Putamen (tissue), 1 donor: Measurements from ENCODE around the gene FUT8.
"Not testable (repeated sequence)": the region's sequence is repeated elsewhere in the genome, so short reads cannot be mapped to it uniquely, and the experiment has no call there.

ENCODE experiments used
- DNase-seq: peaks from one replicate; pipeline ENCODE4 v3.0.0-alpha.2; 2016; ENCODE audit warnings: low spot score

The FUT8 gene

GRCh38 chr14:65622703-65623102 lies 210.2 kb downstream of the FUT8 start:
- no peak for DNase-seq

- no peak for DNase-seq
These were observed 211.2 kb downstream of the FUT8 start for GRCh38 chr14:65623759-65624158.

- no peak for DNase-seq
These were observed 214.8 kb downstream of the FUT8 start for GRCh38 chr14:65627315-65627714.

GRCh38 chr14:65628664-65629063 lies 216.1 kb downstream of the FUT8 start:
- no peak for DNase-seq

- DNase-seq, result no peak
These were observed 218.5 kb downstream of the FUT8 start for GRCh38 chr14:65631040-65631439.

GRCh38 chr14:65632487-65632886 lies 220.0 kb downstream of the FUT8 start:
- no peak for DNase-seq

GRCh38 chr14:65633666-65634065 lies 221.1 kb downstream of the FUT8 start:
- not testable (repeated sequence) for DNase-seq

GRCh38 chr14:65637780-65638179 lies 225.2 kb downstream of the FUT8 start:
- no peak for DNase-seq

GRCh38 chr14:65639216-65639615 lies 226.7 kb downstream of the FUT8 start:
- DNase-seq, result no peak

GRCh38 chr14:65650826-65651225 lies 238.3 kb downstream of the FUT8 start:
- DNase-seq, result no peak

- DNase-seq, result no peak
These were observed 244.0 kb downstream of the FUT8 start for GRCh38 chr14:65656554-65656953.

GRCh38 chr14:65658202-65658601 lies 245.7 kb downstream of the FUT8 start:
- no peak for DNase-seq

- no peak for DNase-seq
These were observed 249.3 kb downstream of the FUT8 start for GRCh38 chr14:65661865-65662264.

- DNase-seq, result no peak
These were observed 251.9 kb downstream of the FUT8 start for GRCh38 chr14:65664436-65664835.

GRCh38 chr14:65676361-65677014 lies 264.0 kb downstream of the FUT8 start:
- no peak for DNase-seq

GRCh38 chr14:65685572-65685971 lies 273.0 kb downstream of the FUT8 start:
- no peak for DNase-seq

GRCh38 chr14:65686761-65687160 lies 274.2 kb downstream of the FUT8 start:
- DNase-seq, result no peak

GRCh38 chr14:65689070-65689469 lies 276.5 kb downstream of the FUT8 start:
- no peak for DNase-seq

GRCh38 chr14:65692566-65692965 lies 280.0 kb downstream of the FUT8 start:
- not testable (repeated sequence) for DNase-seq

- DNase-seq, result no peak
These were observed 284.3 kb downstream of the FUT8 start for GRCh38 chr14:65696801-65697200.

- no peak for DNase-seq
These were observed 291.0 kb downstream of the FUT8 start for GRCh38 chr14:65703521-65703920.

- DNase-seq, result no peak
These were observed 291.5 kb downstream of the FUT8 start for GRCh38 chr14:65703996-65704395.

- no peak for DNase-seq
These were observed 291.9 kb downstream of the FUT8 start for GRCh38 chr14:65704437-65704836.

GRCh38 chr14:65704850-65705249 lies 292.3 kb downstream of the FUT8 start:
- DNase-seq, result no peak
